ENCODE results near the gene CD300LF.

CD300LF gene

GRCh38 chr17:74734256-74734655, 21.5 kb upstream of the CD300LF start:
- TF ChIP-seq CTCF (IDR thresholded peaks at IDR 0.05; ENCODE audit: insufficient read depth, missing control alignments) = no peak
- FAIRE-seq (no peak), DNase-seq (ENCODE audit: insufficient read length, low spot score) (no peak)

- no peak for TF ChIP-seq CTCF (IDR thresholded peaks at IDR 0.05; ENCODE audit: insufficient read depth, missing control alignments)
- DNase-seq (ENCODE audit: insufficient read length, low spot score) (no peak), FAIRE-seq (no peak)
These were observed 20.8 kb upstream of the CD300LF start for GRCh38 chr17:74733365-74734122.

- no peak for TF ChIP-seq CTCF (IDR thresholded peaks at IDR 0.05; ENCODE audit: insufficient read depth, missing control alignments)
- DNase-seq (ENCODE audit: insufficient read length, low spot score) (no peak), FAIRE-seq (no peak)
These were observed 19.5 kb upstream of the CD300LF start for GRCh38 chr17:74732042-74732867.

- DNase-seq (ENCODE audit: insufficient read length, low spot score) = no peak
- FAIRE-seq = no peak
- no peak for TF ChIP-seq CTCF (IDR thresholded peaks at IDR 0.05; ENCODE audit: insufficient read depth, missing control alignments)
These were observed 18.6 kb upstream of the CD300LF start for GRCh38 chr17:74731347-74731605.

- FAIRE-seq (no peak), DNase-seq (ENCODE audit: insufficient read length, low spot score) (no peak)
- no peak for TF ChIP-seq CTCF (IDR thresholded peaks at IDR 0.05; ENCODE audit: insufficient read depth, missing control alignments)
These were observed 18.0 kb upstream of the CD300LF start for GRCh38 chr17:74730491-74731346.

- TF ChIP-seq CTCF (IDR thresholded peaks at IDR 0.05; ENCODE audit: insufficient read depth, missing control alignments) = no peak
- FAIRE-seq = no peak
- DNase-seq (ENCODE audit: insufficient read length, low spot score) = no peak
These were observed 17.1 kb upstream of the CD300LF start for GRCh38 chr17:74729866-74730265.

Measured in D721Med (cell line).